Breast epithelium (tissue), 4 donors: ENCODE results near the gene JTB. TPM values are rescaled to one million over a fixed set of nuclear protein-coding genes. Genes with fewer than 3 reads are reported as not detected.
"Not testable (repeated sequence)": the region's sequence is repeated elsewhere in the genome, so short reads cannot be mapped to it uniquely, and the experiment has no call there.

Source experiments
- DNase-seq, 2 donors: peaks; one replicate each; pipeline ENCODE4 v3.0.0-alpha.2; 2019; ENCODE audit warnings: low spot score in 2 of 2
- H3K27ac ChIP-seq, 2 donors: fragments of 200-600 bp; sonication (generic) in 1 of 2; one replicate each; pipeline ENCODE4 v1.5.1; 2016 to 2019; ENCODE audit warnings: mild to moderate bottlenecking in 1 of 2
- H3K27me3 ChIP-seq, 2 donors: fragments of 200-600 bp; sonication (generic) in 1 of 2; one replicate each; pipeline versions ENCODE4 v1.5.1 to v1.6.0; 2017 to 2019; ENCODE audit warnings: control low read depth in 1 of 2, mild to moderate bottlenecking in 1 of 2
- H3K36me3 ChIP-seq: fragments of 200-600 bp; one replicate; pipeline ENCODE4 v1.5.1; 2019
- H3K4me1 ChIP-seq, 2 donors: fragments of 200-600 bp; sonication (generic); one replicate each; pipeline ENCODE4 v1.5.1; 2016 to 2019; ENCODE audit warnings: control low read depth in 1 of 2
- H3K4me3 ChIP-seq, 3 donors: fragments of 200-600 bp; sonication (generic); 1 replicate in 2 of 3; 2 replicates in 1 of 3; pipeline ENCODE4 v1.5.1; 2016 to 2019; ENCODE audit warnings: mild to moderate bottlenecking in 3 of 3, moderate library complexity in 2 of 3
- H3K9me3 ChIP-seq, 2 donors: fragments of 200-600 bp; sonication (generic) in 1 of 2; one replicate each; pipeline ENCODE4 v1.5.1; 2016 to 2019; ENCODE audit warnings: control low read depth in 1 of 2
- POLR2A ChIP-seq: fragments of 450-650 bp; IDR thresholded peaks from one replicate; pipeline ENCODE4 v1.6.1; 2016; ENCODE audit warnings: antibody characterized with exemption, mild to moderate bottlenecking, moderate library complexity
- POLR2AphosphoS5 ChIP-seq, 3 donors: sonication (generic); formaldehyde crosslinking; IDR thresholded peaks; one replicate each; pipeline ENCODE4 v1.6.1; 2017; ENCODE audit warnings: antibody characterized with exemption in 3 of 3
- intact Hi-C: fragments of 100-400 bp; cut with DNase I; formaldehyde crosslinking; loops from one replicate; pipeline ENCODE4 v1.15.1; 2023; ENCODE audit warnings: low total_unique reads
- total RNA-seq, 3 donors: library from RNA; depleted of rRNA; stranded (reverse); fragments of >200 nt; gene quantifications; one replicate each; pipeline ENCODE4 v1.1.0, GENCODE V29; 2016
- TF ChIP-seq, protein P1 (sequence below), 3 donors: fragments of 450-650 bp; IDR thresholded peaks; one replicate each; pipeline ENCODE4 v1.5.1; 2016 to 2017; ENCODE audit warnings: antibody characterized with exemption in 3 of 3, mild to moderate bottlenecking in 3 of 3, moderate library complexity in 3 of 3

The JTB gene
- total RNA-seq, 3 donors from 2014 or later, result 237 to 315 (median 268) TPM

DNA sequence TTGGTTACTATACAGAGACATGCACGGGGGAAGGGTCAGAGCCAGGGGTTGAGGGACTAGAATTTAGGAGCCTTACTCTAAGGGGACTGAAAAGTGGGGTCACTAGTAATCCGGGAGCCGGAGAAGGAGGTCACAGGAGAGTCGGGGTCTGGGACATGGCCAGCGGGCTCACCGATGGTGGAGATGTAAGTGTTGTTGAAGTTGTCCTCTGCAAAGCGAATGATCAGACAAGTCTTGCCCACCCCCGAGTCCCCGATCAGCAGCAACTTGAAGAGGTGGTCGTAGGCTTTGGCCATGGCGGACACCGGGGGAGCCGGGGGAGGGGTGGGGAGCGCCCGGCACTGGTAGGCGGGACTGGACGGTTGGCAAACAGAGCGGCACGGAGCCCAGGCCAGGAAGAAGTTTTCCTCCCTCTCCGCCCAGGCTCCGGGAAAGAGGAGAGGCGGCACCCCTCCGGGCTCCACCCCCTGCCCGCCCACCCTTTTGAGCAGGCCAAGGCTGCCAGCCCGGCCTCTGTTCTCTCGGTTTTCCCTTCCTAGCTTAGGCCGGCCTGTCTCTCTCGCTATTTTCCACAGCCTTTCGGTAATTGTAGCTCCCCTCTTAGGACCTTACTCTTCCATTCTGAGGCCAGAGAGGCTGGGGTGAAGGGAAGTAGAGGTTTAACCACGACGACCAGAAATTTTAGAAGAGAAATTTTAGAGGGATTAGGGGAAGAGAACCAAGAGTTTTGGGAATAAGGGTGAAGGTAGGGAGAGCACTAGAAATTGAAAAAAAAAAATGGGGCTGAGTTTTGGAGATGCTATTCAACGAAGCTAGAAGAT lies 8.7 kb upstream of the JTB start, which contains the start of gene RAB13:
TSS of gene RAB13 (minus strand) at position 399 of the 821 bp plus-strand sequence. CDS start at position 296, 103 bp downstream.
- intact Hi-C loops, result no loop called here
- DNase-seq, result peak; percentile 83 to 88
- no peaks in the 10 kb centered on the region for H3K36me3 ChIP-seq
- H3K4me3 ChIP-seq, result peak within 1 kb of the TSS; percentile 59 to 76 (median 66)
- TF ChIP-seq, protein P1, sequence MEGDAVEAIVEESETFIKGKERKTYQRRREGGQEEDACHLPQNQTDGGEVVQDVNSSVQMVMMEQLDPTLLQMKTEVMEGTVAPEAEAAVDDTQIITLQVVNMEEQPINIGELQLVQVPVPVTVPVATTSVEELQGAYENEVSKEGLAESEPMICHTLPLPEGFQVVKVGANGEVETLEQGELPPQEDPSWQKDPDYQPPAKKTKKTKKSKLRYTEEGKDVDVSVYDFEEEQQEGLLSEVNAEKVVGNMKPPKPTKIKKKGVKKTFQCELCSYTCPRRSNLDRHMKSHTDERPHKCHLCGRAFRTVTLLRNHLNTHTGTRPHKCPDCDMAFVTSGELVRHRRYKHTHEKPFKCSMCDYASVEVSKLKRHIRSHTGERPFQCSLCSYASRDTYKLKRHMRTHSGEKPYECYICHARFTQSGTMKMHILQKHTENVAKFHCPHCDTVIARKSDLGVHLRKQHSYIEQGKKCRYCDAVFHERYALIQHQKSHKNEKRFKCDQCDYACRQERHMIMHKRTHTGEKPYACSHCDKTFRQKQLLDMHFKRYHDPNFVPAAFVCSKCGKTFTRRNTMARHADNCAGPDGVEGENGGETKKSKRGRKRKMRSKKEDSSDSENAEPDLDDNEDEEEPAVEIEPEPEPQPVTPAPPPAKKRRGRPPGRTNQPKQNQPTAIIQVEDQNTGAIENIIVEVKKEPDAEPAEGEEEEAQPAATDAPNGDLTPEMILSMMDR (IDR thresholded peaks at IDR 0.05), result no peak
- TF ChIP-seq POLR2AphosphoS5 (IDR thresholded peaks at IDR 0.05) (peak in 2 of 3 donors; percentile 32 to 46), POLR2A (no peak)
- peaks cover 3 to 8% of the 10 kb centered on the region in 2 donors for H3K4me1 ChIP-seq
- H3K27ac ChIP-seq, result peak within 1 kb of the TSS; percentile 67 to 77
- no peaks in the 10 kb centered on the region for H3K27me3 ChIP-seq
- no peaks in the 10 kb centered on the region for H3K9me3 ChIP-seq

DNA sequence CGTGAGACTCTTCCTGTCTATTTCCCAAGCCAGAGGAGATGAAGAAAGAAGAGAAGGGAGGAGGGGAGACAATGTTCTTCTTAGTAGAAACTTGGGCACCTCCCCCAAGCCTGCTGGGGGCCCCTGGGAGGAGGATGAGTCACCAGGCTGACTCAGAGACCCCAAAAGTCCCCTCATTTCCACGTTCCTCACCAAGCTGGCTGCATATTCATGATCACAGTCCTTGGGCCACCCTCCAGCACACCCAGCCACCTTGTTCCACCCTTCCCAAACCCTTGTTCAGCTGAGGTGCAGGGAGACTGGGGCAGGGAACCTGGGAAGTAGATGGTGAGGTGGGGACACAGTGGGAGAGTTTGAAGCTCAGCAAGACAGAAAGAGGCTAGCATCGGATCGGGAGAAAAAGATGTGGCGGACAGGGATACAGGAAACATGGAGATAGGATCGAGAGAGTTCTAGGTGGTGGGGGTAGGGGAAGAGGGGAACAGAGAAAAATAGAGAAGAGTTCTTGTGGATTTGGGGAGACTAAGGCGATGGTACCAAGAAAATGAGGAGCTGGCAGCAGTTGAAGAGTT lies 8.0 kb upstream of the JTB start:
- intact Hi-C loops, result no loop called here
- no peaks in the 10 kb centered on the region for H3K27me3 ChIP-seq
- no peak for DNase-seq
- H3K9me3 ChIP-seq, result no peaks in the 10 kb centered on the region
- H3K4me3 ChIP-seq, result peak overlapping the region; percentile 59 to 76 (median 66)
- H3K27ac ChIP-seq, result peak overlapping the region; percentile 67 to 77
- H3K36me3 ChIP-seq, result no peaks in the 10 kb centered on the region
- H3K4me1 ChIP-seq, result peaks cover 3 to 8% of the 10 kb centered on the region in 2 donors
- TF ChIP-seq POLR2AphosphoS5 (IDR thresholded peaks at IDR 0.05) (peak in 1 of 3 donors; percentile 70), POLR2A (no peak)

GRCh38 chr1:153984123-153984894 lies 6.8 kb upstream of the JTB start:
- no peaks in the 10 kb centered on the region for H3K27me3 ChIP-seq
- DNase-seq, result no peak
- no peak for TF ChIP-seq POLR2A
- no peak for TF ChIP-seq POLR2AphosphoS5 (IDR thresholded peaks at IDR 0.05)
- TF ChIP-seq, protein P1 (IDR thresholded peaks at IDR 0.05), result no peak
- peaks cover 0 to 8% of the 10 kb centered on the region in 2 donors for H3K4me1 ChIP-seq
- H3K9me3 ChIP-seq, result no peaks in the 10 kb centered on the region
- peak overlapping the region; percentile 67 to 77 for H3K27ac ChIP-seq
- intact Hi-C loops, result no loop called here
- peak overlapping the region in 2 of 3 donors; percentile 1 to 76 for H3K4me3 ChIP-seq
- H3K36me3 ChIP-seq, result no peaks in the 10 kb centered on the region

GRCh38 chr1:153981735-153982134 lies 4.3 kb upstream of the JTB start:
- H3K36me3 ChIP-seq, H3K4me3 ChIP-seq, H3K4me1 ChIP-seq, H3K27ac ChIP-seq, H3K27me3 ChIP-seq, DNase-seq, intact Hi-C loops, H3K9me3 ChIP-seq: not testable (repeated sequence)

DNA sequence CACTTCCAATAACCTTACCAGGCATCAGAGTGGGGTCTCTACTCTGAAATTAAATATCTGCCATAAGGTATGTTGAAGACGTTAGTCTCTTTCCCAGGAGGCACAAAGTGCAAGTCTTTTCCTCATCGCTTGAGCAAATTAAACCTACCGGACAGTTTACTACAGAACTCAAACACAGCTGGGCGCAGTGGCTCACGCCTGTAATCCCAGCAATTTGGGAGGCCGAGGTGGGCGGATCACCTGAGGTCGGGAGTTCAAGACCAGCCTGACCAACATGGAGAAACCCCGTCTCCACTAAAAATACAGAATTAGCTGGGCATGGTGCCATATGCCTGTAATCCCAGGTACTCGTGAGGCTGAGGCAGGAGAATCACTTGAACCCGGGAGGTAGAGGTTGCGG lies 1.6 kb upstream of the JTB start:
- H3K4me3 ChIP-seq, DNase-seq, H3K36me3 ChIP-seq, H3K27ac ChIP-seq, H3K4me1 ChIP-seq, H3K27me3 ChIP-seq, H3K9me3 ChIP-seq: not testable (repeated sequence)
- intact Hi-C loops, result loop anchor here (10.0 kb wide), 1 partner anchor 184 kb away; no protein-coding TSS in a partner anchor

DNA sequence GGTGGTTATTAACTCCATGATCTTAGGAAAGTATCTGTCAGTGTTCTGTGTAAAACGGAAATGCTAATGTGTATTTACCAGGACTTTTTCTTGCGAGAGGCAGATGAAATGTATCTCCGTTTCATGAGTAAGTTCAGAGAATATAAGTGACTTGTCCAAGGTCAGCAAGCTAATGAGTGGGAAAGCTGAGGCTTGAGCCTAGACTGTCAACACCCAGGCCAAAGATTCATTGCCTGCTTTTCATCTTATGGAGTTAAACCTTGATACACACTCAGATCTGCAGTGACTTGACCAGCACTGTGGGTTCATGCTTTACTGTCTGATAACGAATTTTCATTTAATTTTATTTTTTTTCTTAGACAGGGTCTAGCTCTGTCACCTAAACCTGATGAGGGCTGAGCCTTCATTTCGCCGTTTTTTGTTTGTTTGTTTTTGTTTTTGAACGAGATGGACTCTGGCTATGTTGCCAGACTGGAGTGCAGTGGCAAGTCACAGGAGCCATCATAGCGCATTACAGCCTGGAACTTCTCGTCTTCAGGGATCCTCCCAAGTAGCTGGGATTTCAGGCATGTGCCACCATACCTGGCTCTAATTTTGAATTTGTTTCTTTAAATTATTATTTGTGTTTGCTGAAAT lies 918 bp upstream of the JTB start:
- TF ChIP-seq POLR2A, result no peak
- TF ChIP-seq, protein P1 (IDR thresholded peaks at IDR 0.05), result no peak
- no peak for DNase-seq
- Histone ChIP-seq H3K9me3 (no peaks in the 10 kb centered on the region), H3K27ac (peak overlapping the region; percentile 91 to 92), H3K4me3 (peak overlapping the region; percentile 73 to 83 (median 81)), H3K36me3 (no peaks in the 10 kb centered on the region), H3K4me1 (peaks cover 0 to 5% of the 10 kb centered on the region in 2 donors), H3K27me3 (no peaks in the 10 kb centered on the region)
- intact Hi-C loops, result loop anchor here (10.0 kb wide), 1 partner anchor 184 kb away; no protein-coding TSS in a partner anchor
